PFSK-1 (cell line): Measurements from ENCODE around the gene KLF13.

Experiments used
- FOXP2 ChIP-seq: optimal IDR thresholded peaks from 2 replicates; pipeline ENCODE3; 2011; ENCODE audit warnings: borderline replicate concordance, control low read depth, inconsistent platforms; ENCODE audit not compliant: insufficient read depth; ENCODE audit errors: extremely low read length, extremely low read depth
- POLR2AphosphoS5 ChIP-seq: IDR thresholded peaks from 2 replicates; pipeline ENCODE4 v1.6.1; 2012; ENCODE audit warnings: low read depth, mild to moderate bottlenecking, control low read depth, low read length, moderate library complexity
- REST ChIP-seq, 2 experiments: IDR thresholded peaks; 2 replicates each; pipeline versions ENCODE4 v1.6.1 to v1.8.0; 2011 to 2012; ENCODE audit warnings: low read depth in 2 of 2, low read length in 2 of 2, control low read depth in 1 of 2, inconsistent platforms in 1 of 2, mild to moderate bottlenecking in 1 of 2, moderate library complexity in 1 of 2; ENCODE audit not compliant: insufficient read depth in 1 of 2
- SIN3A ChIP-seq: IDR thresholded peaks from 2 replicates; pipeline ENCODE4 v1.6.1; 2012; ENCODE audit warnings: mild to moderate bottlenecking, low read length, moderate library complexity, borderline replicate concordance; ENCODE audit not compliant: insufficient read depth
- TAF1 ChIP-seq: IDR thresholded peaks from 2 replicates; pipeline ENCODE4 v1.6.1; 2012; ENCODE audit warnings: low read length, control low read depth, borderline replicate concordance; ENCODE audit not compliant: insufficient read depth

DNA sequence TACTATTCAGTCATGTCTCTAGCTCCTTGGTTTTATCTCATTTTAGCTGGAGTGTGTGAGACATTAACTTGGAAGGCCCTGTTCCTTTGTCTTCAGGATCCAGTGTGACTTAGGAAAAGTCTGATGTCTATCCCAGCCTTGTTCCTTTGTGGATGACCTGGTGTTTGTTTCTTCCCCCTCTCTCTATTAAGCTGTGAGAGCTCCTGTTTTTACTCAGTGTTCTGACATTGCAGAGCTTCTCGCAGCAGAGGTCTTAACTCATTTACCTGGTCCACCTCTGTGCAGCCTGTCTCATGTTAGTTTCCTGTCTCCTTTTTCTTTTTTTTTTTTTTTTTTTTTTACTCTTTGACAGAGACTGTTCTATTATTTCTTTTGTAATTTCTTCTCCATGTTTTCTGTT is 43.1 kb downstream of the KLF13 start:
- TF ChIP-seq POLR2AphosphoS5 = no peak
- TF ChIP-seq TAF1 = no peak
- no peak for TF ChIP-seq SIN3A
- TF ChIP-seq REST (IDR thresholded peaks at IDR 0.05; ENCODE audit: insufficient read depth in 1 of 2, low read depth in 2 of 2, low read length in 2 of 2) = no peak
- TF ChIP-seq FOXP2 = no peak
